Erythroblast (primary cell): ENCODE measurements around the gene SRGAP3.

ENCODE experiments used
- DNase-seq, 2 experiments: peaks; one replicate each; lab custom pipeline; 2025; lab: John Stamatoyannopoulos, UW
- GATA1 ChIP-seq: IDR thresholded peaks from 2 replicates; pipeline ENCODE4 v1.6.1; 2011; ENCODE audit warnings: low read depth, mild to moderate bottlenecking, control low read depth, low read length, moderate library complexity
- POLR2A ChIP-seq: IDR thresholded peaks from 2 replicates; pipeline ENCODE4 v1.6.1; 2011; ENCODE audit warnings: mild to moderate bottlenecking, low read length

SRGAP3 gene

GRCh38 chr3:9009976-9010545, 239.4 kb downstream of the SRGAP3 start:
- DNase-seq = no peak
- TF ChIP-seq GATA1 (no peak), POLR2A (no peak)

DNA sequence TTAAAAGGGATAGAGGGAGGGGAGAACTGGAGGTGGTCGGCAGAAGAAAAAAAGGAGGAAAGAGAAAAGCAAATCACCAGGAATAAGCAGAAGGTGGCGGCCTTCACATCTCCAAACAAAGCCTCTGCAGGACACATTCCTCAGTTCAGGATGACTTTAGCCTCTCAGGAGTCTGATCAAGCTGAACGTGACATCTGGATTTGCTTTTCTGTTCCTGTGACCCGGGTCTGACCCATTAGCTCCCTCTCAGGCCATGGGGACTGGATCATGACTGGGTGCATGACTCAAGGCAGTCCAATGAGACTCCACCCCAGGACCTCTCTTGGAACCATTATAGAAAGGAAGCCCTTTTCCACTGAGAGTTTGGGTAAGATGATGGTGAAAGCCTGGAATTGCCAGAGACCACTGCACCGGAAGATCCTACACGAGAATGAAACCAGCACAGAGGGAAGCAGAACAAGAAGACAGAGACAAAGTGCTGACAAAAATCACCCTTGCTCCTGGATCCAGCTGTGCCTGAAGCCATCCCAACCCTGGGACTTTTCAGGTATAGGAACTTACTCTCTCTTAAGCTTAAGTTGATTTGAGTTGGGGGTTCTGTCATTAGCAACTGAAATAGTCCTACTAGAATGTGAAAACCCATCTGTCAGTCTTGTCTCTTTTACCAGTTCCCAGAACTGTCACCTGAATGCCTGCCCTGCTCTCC, 240.7 kb downstream of the SRGAP3 start:
- DNase-seq = no peak
- TF ChIP-seq POLR2A (no peak), GATA1 (no peak)

GRCh38 chr3:9007928-9008327, 241.5 kb downstream of the SRGAP3 start:
- TF ChIP-seq POLR2A = no peak
- DNase-seq = no peak

- no peak for TF ChIP-seq POLR2A
- TF ChIP-seq GATA1 = no peak
- no peak for DNase-seq
These were observed 242.2 kb downstream of the SRGAP3 start for GRCh38 chr3:9007213-9007612.

- no peak for DNase-seq
- no peak for TF ChIP-seq GATA1
- TF ChIP-seq POLR2A = no peak
These were observed 249.4 kb downstream of the SRGAP3 start for GRCh38 chr3:9000041-9000440.

GRCh38 chr3:8997151-8997550, 252.3 kb downstream of the SRGAP3 start:
- no peak for TF ChIP-seq POLR2A
- TF ChIP-seq GATA1 = no peak

GRCh38 chr3:8996681-8997121, 252.7 kb downstream of the SRGAP3 start:
- DNase-seq = no peak

More at GRCh38 chr3:8997151-8997550, 252.3 kb downstream of the SRGAP3 start:
- DNase-seq = no peak

GRCh38 chr3:8996216-8996615, 253.2 kb downstream of the SRGAP3 start:
- TF ChIP-seq GATA1 = no peak
- no peak for TF ChIP-seq POLR2A

More at GRCh38 chr3:8996681-8997121, 252.7 kb downstream of the SRGAP3 start:
- TF ChIP-seq GATA1 = no peak
- no peak for TF ChIP-seq POLR2A

GRCh38 chr3:8994226-8994625, 255.2 kb downstream of the SRGAP3 start:
- no peak for DNase-seq
- no peak for TF ChIP-seq GATA1
- no peak for TF ChIP-seq POLR2A

More at GRCh38 chr3:8996216-8996615, 253.2 kb downstream of the SRGAP3 start:
- no peak for DNase-seq

GRCh38 chr3:8993331-8993730, 256.1 kb downstream of the SRGAP3 start:
- TF ChIP-seq POLR2A = no peak
- TF ChIP-seq GATA1 = no peak
- no peak for DNase-seq

- DNase-seq = no peak
- no peak for TF ChIP-seq POLR2A
- TF ChIP-seq GATA1 = no peak
These were observed 256.6 kb downstream of the SRGAP3 start for GRCh38 chr3:8992854-8993253.

DNA sequence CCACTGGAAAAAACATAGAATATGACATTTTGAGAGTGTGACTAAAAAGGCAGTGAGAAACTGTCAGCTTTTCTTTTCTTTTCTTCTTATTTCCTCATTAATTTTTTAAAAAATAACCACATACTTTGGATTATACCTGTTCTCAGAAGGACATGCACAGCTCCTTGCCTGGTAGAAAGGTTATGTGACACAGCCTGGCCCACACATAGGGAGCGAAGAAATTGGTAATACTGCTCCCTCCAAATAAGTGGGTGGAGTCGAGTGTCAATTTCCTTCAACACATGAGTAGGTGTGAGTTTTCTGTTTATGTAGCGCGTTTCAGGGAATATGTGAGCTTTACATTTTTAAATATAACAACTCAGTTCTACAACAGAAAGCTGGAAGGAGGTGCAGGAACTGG, 257.2 kb downstream of the SRGAP3 start:
- DNase-seq = no peak
- TF ChIP-seq POLR2A (no peak), GATA1 (no peak)

DNA sequence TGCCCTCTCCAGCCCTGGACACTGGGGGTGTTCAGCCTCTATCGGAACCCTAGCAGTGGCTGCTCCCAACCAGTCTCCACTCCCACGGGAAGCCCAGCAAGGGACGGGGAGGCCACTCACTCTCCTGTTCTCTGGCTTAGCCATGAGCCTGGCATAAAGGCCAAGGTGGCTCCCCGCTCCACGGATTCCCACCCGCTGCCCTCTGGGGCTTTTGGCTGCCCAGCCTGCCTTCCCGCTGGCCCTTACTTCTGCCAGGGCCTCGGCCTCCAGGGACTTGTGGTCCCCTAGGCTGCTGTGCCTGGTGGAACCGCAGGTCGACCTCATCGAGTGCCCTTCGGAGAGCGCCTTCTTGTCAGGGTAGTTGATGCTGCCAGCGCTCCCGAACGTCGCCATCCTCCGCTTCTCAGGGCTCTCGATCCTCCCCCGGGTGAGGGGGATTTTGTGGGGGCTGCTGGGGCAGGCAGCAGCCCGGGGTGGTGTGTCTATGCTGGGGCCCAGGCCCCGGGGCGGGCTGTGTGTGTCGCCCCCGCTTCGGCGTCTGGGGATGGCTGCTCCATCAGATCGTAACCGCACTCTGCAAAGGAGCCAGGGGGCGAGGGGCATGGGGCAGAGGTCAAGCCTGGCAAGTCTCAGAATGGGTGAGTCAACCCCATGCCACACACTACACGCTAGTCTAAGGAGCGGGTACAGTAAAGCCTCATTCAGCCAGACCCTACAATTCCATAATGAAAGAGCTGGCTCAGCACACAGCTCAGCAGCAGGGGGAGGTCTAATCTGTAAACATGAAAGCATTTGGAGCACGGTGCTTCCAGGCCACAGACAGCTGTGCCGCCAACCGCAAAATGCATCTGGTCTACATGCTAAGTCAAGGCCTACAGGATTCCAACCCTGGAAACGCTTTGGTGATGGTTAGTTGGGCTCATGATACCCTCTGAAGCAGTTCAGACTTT, 258.9 kb downstream of the SRGAP3 start:
- DNase-seq = no peak
- TF ChIP-seq GATA1 (no peak), POLR2A (no peak)
